B cell (primary cell): ENCODE measurements around the gene NOG.

ENCODE experiments used
- EZH2 ChIP-seq: IDR thresholded peaks from 2 replicates; pipeline ENCODE4 v1.6.1; 2012; ENCODE audit warnings: borderline replicate concordance, low read depth, mild to moderate bottlenecking, moderate library complexity, low read length; ENCODE audit not compliant: insufficient read depth, poor library complexity, severe bottlenecking
- TF ChIP-seq, protein P1 (sequence below): fragments of 200-600 bp; IDR thresholded peaks from one replicate; pipeline ENCODE4 v1.8.0; 2022; ENCODE audit warnings: antibody characterized with exemption, mild to moderate bottlenecking

DNA sequence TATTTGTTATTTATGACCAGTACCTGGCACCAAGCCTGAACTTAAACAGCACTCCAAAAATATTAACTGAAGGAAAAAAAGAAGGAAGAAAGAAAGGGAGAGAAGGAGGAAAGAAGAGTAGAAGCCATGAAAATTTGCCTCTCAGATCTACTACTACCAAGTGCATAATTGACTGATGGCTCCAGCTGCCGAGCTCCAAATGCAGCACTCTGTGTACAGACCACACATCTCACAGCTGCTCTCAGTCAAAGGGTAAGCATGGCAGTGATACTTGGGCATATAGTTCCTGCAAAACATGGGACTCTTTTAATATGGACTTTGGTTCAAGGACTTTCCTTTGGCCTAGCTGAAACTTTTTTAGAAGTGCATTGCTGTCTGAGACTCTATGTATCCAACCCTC, 44.0 kb upstream of the NOG start:
- TF ChIP-seq, protein P1, sequence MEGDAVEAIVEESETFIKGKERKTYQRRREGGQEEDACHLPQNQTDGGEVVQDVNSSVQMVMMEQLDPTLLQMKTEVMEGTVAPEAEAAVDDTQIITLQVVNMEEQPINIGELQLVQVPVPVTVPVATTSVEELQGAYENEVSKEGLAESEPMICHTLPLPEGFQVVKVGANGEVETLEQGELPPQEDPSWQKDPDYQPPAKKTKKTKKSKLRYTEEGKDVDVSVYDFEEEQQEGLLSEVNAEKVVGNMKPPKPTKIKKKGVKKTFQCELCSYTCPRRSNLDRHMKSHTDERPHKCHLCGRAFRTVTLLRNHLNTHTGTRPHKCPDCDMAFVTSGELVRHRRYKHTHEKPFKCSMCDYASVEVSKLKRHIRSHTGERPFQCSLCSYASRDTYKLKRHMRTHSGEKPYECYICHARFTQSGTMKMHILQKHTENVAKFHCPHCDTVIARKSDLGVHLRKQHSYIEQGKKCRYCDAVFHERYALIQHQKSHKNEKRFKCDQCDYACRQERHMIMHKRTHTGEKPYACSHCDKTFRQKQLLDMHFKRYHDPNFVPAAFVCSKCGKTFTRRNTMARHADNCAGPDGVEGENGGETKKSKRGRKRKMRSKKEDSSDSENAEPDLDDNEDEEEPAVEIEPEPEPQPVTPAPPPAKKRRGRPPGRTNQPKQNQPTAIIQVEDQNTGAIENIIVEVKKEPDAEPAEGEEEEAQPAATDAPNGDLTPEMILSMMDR, result no peak
- no peak for TF ChIP-seq EZH2
